ENCODE results near the gene MBD1.
"Not testable (repeated sequence)": the region's sequence is repeated elsewhere in the genome, so short reads cannot be mapped to it uniquely, and the experiment has no call there.

MBD1 gene

GRCh38 chr18:50298443-50299284 lies 17.3 kb upstream of the MBD1 start:
- TF ChIP-seq CTCF (IDR thresholded peaks at IDR 0.05; ENCODE audit: unreplicated experiment in 3 of 3): no peak
- no peak overlapping the region for H3K27ac Mint-ChIP-seq
- H3K4me1 Mint-ChIP-seq: no peaks in the 10 kb centered on the region
- H3K36me3 Mint-ChIP-seq (ENCODE audit: low read depth): no peaks in the 10 kb centered on the region
- peaks cover 8% of the 10 kb centered on the region for H3K27me3 Mint-ChIP-seq (ENCODE audit: low read depth)
- no peak overlapping the region for H3K4me3 Mint-ChIP-seq
- H3K9me3 Mint-ChIP-seq: no peaks in the 10 kb centered on the region

DNA sequence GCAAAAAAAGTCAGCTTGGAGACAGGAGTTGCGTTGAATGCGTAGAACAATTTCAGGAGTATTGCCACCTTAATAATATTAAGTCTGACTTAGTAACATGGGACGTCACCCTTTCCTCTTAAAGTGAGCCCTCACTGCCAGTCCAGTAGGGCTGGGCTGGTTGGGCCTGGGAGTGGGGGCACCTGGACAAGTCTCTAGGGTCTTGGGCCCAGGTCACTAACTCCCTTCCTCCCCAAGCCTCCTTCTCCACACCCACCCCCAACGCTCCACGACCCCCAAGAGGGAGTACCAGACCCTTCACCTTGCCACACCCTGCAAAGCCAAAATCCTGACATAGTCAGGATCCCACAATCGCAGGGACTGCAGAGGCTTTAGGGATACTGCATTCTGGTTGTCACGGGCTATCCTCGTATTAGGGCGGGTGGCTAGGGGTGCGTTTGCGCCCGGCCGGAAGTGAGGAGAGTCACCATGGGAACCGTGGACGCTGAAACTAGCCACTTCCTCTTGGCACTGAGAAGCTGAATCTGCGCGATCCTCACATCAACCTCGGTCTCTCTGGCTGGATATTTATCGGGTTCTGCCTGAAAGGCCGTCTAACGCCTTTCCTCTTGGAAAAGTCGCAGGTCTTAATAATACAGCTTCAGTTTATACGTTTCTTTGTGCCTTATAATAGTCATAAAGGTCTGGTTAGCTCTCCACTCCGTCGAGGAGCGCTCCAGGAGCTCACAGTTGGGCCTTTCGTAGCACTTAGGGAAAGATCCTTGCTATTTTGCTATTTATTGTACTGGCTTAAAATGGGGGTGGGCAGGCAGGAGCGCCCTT lies 16.5 kb upstream of the MBD1 start:
- no peaks in the 10 kb centered on the region for H3K9me3 Mint-ChIP-seq
- no peak overlapping the region for H3K27ac Mint-ChIP-seq
- TF ChIP-seq CTCF (IDR thresholded peaks at IDR 0.05; ENCODE audit: unreplicated experiment in 3 of 3): no peak
- H3K4me1 Mint-ChIP-seq: no peaks in the 10 kb centered on the region
- peaks cover 6% of the 10 kb centered on the region for H3K27me3 Mint-ChIP-seq (ENCODE audit: low read depth)
- H3K36me3 Mint-ChIP-seq (ENCODE audit: low read depth): no peaks in the 10 kb centered on the region
- peak overlapping the region; percentile 77 to 79 (median 78) for H3K4me3 Mint-ChIP-seq

DNA sequence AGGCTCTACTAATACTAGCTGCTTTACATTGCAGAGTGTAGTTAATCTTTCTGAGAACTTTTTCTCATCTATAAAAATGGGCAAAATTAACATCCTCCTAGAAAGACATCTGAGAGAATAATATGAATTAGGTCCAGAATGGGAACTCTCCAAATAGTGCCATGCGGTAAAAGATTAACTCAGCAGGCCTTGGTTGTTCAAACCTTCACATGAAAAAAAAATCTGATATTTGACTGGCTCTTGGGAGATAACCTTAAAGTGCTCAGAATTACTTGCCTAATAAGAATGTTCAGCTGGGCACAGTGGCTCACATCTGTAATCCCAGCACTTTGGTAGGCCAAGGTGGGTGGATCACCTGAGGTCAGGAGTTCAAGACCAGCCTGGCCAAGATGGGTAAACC lies 11.7 kb upstream of the MBD1 start:
- peaks cover 4% of the 10 kb centered on the region for H3K27me3 Mint-ChIP-seq (ENCODE audit: low read depth)
- H3K9me3 Mint-ChIP-seq: no peaks in the 10 kb centered on the region
- H3K4me3 Mint-ChIP-seq: no peak overlapping the region
- no peak overlapping the region for H3K27ac Mint-ChIP-seq
- TF ChIP-seq CTCF (IDR thresholded peaks at IDR 0.05; ENCODE audit: unreplicated experiment in 3 of 3): no peak
- H3K4me1 Mint-ChIP-seq: no peaks in the 10 kb centered on the region
- no peaks in the 10 kb centered on the region for H3K36me3 Mint-ChIP-seq (ENCODE audit: low read depth)

- Mint-ChIP-seq H3K27me3 (ENCODE audit: low read depth) (no peaks in the 10 kb centered on the region), H3K4me3 (peak overlapping the region; percentile 77 to 84 (median 80)), H3K36me3 (ENCODE audit: low read depth) (peaks cover 12% of the 10 kb centered on the region), H3K9me3 (no peaks in the 10 kb centered on the region), H3K4me1 (peaks cover 15% of the 10 kb centered on the region), H3K27ac (peak overlapping the region in 2 of 3 experiments; percentile 11 to 36)
- TF ChIP-seq CTCF (IDR thresholded peaks at IDR 0.05; ENCODE audit: unreplicated experiment in 3 of 3): no peak
Measured at GRCh38 chr18:50289108-50289443, 7.8 kb upstream of the MBD1 start.

GRCh38 chr18:50288348-50289107 lies 7.2 kb upstream of the MBD1 start:
- H3K27me3 Mint-ChIP-seq (ENCODE audit: low read depth); H3K9me3 Mint-ChIP-seq: not testable (repeated sequence)
- Mint-ChIP-seq H3K4me3 (peak overlapping the region; percentile 94 to 98 (median 95)), H3K27ac (peak overlapping the region; percentile 31 to 97 (median 50)), H3K36me3 (ENCODE audit: low read depth) (peaks cover 18% of the 10 kb centered on the region), H3K4me1 (peaks cover 15% of the 10 kb centered on the region)

Measured in nephron (organoid).